ENCODE results near the gene WRNIP1.
A peak's percentile ranks its signal among the peaks of the same experiment; 100 is the strongest.

Gene WRNIP1

GRCh38 chr6:2763876-2764540 is 1.2 kb upstream of the WRNIP1 start:
- DNase-seq: no peak

DNA sequence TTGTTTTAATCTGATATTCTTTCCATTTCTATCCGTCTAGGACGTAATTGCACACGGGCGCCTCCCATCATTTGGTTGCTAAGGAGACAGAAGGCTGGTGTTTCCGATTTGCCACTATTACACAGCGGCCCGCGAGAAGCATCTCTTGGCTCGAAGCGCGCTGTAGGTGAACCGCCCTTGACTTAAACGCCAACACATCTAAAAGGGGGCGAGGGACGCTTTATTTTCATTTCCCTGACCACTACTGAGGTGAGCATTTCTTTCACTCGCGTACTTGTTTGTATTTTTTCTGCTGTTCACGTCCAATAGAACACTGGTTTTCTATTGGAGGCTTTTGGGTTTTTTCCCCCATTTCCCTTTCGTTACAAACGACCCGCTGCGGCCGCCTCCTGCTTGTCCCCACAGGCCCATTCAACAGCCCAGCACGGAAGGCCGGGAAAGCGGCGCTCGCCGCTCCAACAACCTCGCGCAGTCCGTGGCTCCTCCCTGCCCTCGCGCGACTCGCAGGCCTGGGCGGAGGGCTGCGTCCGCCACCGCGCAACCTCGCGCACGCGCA is 505 bp upstream of the WRNIP1 start:
- DNase-seq: peak; percentile 59

DNA sequence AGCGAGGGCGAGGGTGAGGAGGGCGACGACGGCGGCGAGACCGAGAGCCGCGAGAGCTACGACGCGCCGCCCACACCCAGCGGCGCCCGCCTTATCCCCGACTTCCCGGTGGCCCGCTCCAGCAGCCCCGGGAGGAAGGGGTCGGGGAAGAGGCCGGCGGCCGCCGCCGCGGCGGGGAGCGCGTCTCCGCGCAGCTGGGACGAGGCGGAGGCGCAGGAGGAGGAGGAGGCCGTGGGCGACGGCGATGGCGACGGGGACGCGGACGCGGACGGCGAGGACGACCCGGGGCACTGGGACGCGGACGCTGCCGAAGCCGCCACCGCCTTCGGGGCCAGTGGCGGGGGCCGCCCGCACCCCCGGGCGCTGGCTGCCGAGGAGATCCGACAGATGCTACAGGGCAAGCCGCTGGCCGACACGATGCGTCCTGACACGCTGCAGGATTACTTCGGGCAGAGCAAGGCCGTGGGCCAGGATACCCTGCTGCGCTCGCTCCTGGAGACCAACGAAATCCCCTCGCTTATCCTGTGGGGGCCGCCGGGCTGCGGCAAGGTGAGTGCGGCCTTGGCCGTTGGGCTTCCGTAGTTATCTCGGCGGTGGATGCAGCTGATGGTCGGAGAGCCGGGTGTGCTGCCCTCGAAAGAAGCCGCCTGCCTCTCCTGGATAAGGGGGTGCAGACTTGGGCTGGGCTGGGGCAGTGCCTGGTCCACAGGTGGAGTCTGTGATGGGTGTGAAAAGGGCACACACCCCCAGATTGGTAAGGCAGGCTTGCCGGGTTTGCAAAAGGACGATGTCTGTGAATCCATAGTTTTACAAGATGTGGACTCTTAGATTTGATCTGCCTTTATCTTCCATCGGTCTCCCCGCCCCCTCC is 938 bp downstream of the WRNIP1 start:
- peak; percentile 60 for DNase-seq

GRCh38 chr6:2766767-2767656 is 1.8 kb downstream of the WRNIP1 start:
- DNase-seq: no peak

DNA sequence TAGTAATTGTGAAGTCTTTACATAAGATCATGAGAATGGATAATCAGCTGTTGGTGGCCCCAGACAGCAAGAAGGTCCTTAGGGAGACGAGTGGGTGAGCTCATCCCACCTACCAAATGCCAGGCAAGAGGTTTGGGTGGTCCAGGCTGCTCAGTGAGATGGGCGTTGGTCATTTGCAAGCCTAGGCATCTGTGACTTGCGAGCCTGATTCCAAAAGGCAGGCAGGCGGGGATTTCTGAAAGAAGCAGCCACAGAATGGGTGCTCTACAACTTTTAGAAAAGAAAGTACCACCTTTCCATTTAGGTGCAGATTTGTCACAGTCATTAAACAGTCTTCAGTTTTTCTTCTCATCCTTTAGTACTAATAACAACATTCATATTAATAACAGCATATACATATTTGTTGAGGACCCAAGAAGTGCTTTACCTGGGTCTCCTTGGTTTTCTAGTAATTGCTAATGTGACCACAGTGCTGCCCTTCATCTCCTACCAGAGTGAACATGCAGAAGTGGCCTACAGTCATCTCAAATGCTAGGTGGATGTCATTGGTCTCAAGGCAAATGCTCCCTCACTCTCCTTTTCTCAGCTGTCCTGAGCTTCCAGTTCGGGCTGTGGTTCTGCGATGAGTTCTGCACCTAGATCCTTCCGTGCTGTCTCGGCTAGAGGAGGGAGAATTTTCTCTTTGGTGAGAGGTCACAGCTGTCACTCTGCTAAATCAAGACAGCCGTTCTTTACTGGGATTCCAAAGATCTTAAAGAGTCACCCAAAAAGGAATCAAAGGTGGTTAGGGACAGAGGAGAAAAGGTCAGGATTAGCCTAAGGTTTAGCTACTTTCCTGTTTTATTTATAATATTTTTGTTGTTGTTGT is 2.7 kb downstream of the WRNIP1 start:
- DNase-seq: no peak

GRCh38 chr6:2768696-2769095 is 3.5 kb downstream of the WRNIP1 start:
- DNase-seq: no peak

DNA sequence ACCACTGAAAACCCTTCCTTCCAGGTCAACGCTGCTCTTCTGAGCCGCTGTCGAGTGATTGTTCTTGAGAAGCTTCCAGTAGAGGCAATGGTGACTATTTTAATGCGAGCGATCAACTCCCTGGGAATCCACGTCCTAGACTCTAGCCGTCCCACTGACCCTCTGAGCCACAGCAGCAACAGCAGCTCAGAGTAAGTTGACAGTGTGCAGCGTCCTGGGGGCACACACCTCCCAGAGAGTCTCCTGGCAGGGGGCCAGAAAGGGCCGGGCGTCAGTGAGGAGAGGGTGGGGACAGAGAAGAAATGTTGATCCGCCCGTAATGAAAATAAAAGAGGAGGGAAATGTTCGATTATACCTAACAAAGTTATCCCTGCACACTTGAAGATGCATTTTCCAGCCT is 5.0 kb downstream of the WRNIP1 start:
- no peak for DNase-seq

GRCh38 chr6:2771079-2771478 is 5.9 kb downstream of the WRNIP1 start:
- DNase-seq: no peak

- no peak for DNase-seq
These were observed 7.6 kb downstream of the WRNIP1 start for GRCh38 chr6:2772840-2773239.

GRCh38 chr6:2773449-2773848 is 8.3 kb downstream of the WRNIP1 start:
- peak; percentile 12 for DNase-seq

DNA sequence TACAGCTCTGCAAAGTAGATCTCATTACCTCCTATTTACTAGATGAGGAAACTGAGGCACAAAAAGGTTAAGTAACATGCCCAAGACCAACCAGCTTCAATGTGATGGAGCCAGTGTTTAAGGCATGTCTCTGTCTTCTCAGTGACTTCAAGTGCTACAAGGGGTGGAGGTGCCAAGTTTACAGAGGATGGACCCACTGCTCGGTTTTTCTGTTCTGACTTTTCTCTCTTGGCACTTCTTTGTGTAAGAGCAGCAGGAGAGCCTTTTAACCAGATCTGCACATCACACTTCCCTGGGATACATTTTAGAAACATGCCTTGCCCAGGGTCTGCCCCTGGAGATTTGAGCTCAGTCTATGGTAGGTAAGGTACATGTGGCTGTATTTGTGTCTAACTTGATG is 9.8 kb downstream of the WRNIP1 start:
- no peak for DNase-seq

DNA sequence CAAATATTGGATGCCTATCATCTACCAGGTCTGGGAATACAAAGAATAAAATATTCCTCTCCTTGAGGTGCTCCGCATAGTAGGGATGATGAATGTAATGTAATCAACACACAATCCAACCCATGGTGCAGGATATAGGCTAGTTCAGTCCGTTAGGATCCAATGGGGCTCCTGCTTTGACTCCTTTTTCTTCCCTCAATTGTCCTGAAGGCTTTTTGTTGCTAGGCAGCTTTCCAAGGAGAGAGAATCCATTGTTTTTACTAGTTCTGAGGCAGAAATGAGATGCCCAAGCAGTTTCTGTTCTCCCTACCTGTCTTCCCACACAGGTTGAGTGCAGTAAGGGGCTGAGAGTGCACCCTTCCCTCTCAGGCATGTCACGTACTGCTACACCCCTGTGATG is 12.1 kb downstream of the WRNIP1 start:
- DNase-seq: no peak

DNA sequence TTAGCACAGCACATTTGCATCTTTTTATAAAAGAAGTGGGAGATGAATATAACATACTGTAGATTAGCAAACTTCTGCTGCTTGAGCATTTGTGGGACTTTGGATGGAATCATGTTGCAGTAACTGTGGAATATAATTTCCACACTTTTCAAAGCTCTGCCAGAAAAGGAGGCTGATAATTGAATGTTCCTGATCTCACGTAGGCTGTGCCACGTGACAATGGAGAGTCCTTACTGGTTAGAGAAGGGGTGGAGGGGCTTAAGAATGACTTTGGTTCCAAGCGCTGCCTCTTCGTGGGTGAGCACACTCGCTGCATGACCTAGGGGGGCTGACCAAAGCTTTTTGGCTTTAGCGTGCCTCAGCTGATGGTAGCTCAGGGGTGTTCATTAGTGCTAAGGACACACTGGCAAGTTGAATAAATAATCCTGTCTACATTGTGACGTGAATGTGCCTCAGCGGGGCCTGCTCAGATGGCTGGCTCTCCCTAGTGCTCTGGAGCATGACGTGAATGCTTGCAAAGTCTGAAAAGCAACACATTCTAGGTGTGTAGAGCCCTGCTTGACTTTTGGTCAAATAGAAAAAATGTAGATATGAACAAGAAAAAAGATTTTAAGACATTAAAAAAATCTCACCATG is 15.0 kb downstream of the WRNIP1 start:
- no peak for DNase-seq

DNA sequence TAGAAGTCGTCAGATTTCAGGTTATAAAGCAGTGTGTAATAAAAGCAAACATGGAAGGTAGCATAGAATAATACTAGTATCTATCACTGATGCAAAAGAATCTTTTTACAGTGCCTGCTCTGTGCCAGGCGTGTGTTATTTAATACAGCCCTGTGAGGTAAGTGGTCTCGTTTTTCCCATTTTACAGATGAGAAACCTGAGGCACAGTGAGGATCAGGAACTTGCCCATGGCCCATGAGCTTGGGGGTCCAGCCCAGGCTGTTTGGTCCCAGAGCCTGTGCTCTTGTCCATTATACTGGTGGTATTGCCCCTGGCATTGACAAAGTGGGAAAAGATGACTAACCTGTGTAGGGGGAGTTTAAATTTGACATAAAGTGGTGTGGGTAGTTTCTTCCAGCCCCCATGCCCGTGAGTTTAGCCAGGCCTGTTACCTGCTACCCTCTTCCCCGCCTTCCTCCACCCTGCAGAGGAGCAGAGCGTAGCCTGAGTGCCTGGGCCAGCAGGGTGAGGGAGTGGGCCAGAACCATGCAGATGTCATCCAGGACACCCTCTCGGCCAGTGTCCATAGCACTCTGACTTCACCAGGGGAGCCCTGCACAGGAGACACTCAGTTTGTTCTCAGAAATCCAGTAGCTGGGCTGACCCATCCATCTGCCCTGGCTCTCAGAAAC is 16.6 kb downstream of the WRNIP1 start:
- no peak for DNase-seq

DNA sequence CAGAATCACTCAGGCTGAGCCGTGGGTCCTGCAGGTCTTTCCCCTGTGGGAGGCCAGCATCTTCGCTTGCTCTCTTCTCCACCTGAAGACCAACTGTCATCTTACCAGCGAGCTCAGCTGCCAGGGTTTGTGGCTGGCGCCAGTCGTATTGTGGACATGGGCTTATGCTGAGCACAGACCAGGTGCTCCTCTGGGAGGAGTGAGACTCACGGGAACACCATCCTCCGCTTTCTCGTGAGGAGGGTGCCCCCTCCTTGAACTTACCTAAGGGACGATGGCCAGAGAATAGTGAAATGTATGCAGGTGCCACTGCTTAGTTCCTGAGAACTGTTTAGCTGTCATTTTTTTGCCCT is 17.1 kb downstream of the WRNIP1 start:
- DNase-seq: no peak

DNA sequence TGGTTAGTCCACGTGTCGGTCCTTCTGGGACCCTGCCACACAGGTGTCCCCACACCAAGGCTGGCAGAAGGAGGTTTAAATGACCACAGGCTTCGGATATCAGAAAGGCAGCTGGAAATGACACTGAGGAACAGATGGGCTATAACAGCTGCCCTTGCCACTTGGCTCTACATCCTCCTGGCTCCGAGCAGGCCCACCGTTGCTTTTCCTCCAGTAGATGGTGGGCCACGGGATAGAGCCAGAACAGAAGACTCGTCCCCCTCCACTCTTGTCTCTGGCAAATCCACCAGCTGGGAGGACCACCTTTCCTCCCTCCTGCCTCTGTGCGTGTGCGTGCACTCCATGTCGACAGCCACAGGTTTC is 17.6 kb downstream of the WRNIP1 start:
- DNase-seq: no peak

GRCh38 chr6:2783188-2783963 is 18.2 kb downstream of the WRNIP1 start:
- no peak for DNase-seq

GRCh38 chr6:2784061-2784460 is 18.9 kb downstream of the WRNIP1 start:
- DNase-seq: no peak

GRCh38 chr6:2784930-2785329 is 19.7 kb downstream of the WRNIP1 start:
- no peak for DNase-seq

DNA sequence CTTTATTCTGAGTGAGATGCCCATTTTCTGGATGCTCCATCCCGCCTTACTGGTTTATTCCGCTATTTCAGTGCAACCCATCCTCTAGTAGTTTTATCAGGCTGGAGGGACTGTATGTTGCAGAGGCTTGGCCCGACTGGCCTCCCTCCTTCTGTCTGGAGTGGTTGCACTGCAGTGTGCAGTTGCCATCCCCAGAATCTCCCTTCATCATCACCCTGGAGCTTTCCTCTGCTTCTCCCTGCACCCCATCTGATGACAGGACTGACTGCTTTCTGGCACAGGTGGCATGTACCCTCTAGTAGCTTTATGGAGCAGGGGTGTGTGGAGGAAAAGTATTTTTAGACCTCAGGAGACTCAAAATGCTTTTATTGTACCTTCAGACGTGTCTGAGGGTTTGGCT is 21.1 kb downstream of the WRNIP1 start:
- DNase-seq: no peak

Data from HCEC 1CT (cell line).